Loucy (cell line): ENCODE results near the gene IL21R.

Source experiments
- CTCF ChIP-seq: fragments of 200-600 bp; sonication (generic); conservative IDR thresholded peaks from 2 replicates; pipeline ENCODE4 v1.5.1; 2014; ENCODE audit warnings: mild to moderate bottlenecking, antibody characterized with exemption, low read length
- EZH2phosphoT487 ChIP-seq: fragments of 200-600 bp; IDR thresholded peaks from 2 replicates; pipeline ENCODE4 v1.6.1; 2018; ENCODE audit warnings: antibody characterized with exemption, mild to moderate bottlenecking, moderate library complexity, borderline replicate concordance

GRCh38 chr16:27359615-27360014 is 42.4 kb upstream of the IL21R start:
- TF ChIP-seq CTCF = no peak
- TF ChIP-seq EZH2phosphoT487 = no peak
